Fibroblast of mammary gland (primary cell): ENCODE results near the gene NATD1.

Experiments used
- DNase-seq: peaks from one replicate; pipeline ENCODE4 v3.0.0-alpha.2; 2010; ENCODE audit warnings: low read depth
- H3K4me3 ChIP-seq: 2 replicates; pipeline ENCODE4 v1.5.1; 2011; ENCODE audit warnings: low read depth, mild to moderate bottlenecking, low read length, moderate library complexity; ENCODE audit not compliant: control insufficient read depth
- CTCF ChIP-seq: conservative IDR thresholded peaks from 2 replicates; pipeline ENCODE4 v1.5.1; 2011; ENCODE audit warnings: low read depth, low read length, inconsistent platforms; ENCODE audit not compliant: control insufficient read depth, insufficient read depth

The NATD1 gene

GRCh38 chr17:21252796-21253645 lies at the start of gene NATD1:
NATD1 (minus strand) TSS chr17:21253410; CDS start chr17:21253264, 146 bp downstream.
- peak within 1 kb of the TSS; percentile 49 for H3K4me3 ChIP-seq
- DNase-seq: peak; percentile 78
- TF ChIP-seq CTCF: no peak

GRCh38 chr17:21301593-21302550 lies 48.7 kb upstream of the NATD1 start:
- H3K4me3 ChIP-seq: no peak overlapping the region
- TF ChIP-seq CTCF: no peak

GRCh38 chr17:21300601-21301571 lies 47.7 kb upstream of the NATD1 start:
- no peak for TF ChIP-seq CTCF
- DNase-seq: no peak

More at GRCh38 chr17:21301593-21302550, 48.7 kb upstream of the NATD1 start:
- DNase-seq: no peak

GRCh38 chr17:21299981-21300600 lies 46.9 kb upstream of the NATD1 start:
- H3K4me3 ChIP-seq: no peak overlapping the region
- no peak for TF ChIP-seq CTCF
- no peak for DNase-seq

More at GRCh38 chr17:21300601-21301571, 47.7 kb upstream of the NATD1 start:
- H3K4me3 ChIP-seq: no peak overlapping the region

- TF ChIP-seq CTCF: no peak
- no peak overlapping the region for H3K4me3 ChIP-seq
- DNase-seq: no peak
These were observed 45.8 kb upstream of the NATD1 start for GRCh38 chr17:21298983-21299519.
